Suprapubic skin (tissue), 4 donors: ENCODE data around the gene PCDH1. TPM values are rescaled to one million over a fixed set of nuclear protein-coding genes. Genes with fewer than 3 reads are reported as not detected.
A peak's percentile ranks its signal among the peaks of the same experiment; 100 is the strongest.

Experiments used
- DNase-seq, 2 donors: peaks; one replicate each; pipeline ENCODE4 v3.0.0-alpha.2; 2019; ENCODE audit warnings: low spot score in 2 of 2
- H3K27ac ChIP-seq: fragments of 200-600 bp; sonication (generic); one replicate; pipeline ENCODE4 v1.5.1; 2019
- H3K27me3 ChIP-seq: fragments of 200-600 bp; sonication (generic); one replicate; pipeline ENCODE4 v1.5.1; 2019
- H3K36me3 ChIP-seq: fragments of 200-600 bp; sonication (generic); one replicate; pipeline ENCODE4 v1.5.1; 2019
- H3K4me1 ChIP-seq: fragments of 200-600 bp; sonication (generic); one replicate; pipeline ENCODE4 v1.5.1; 2019
- H3K4me3 ChIP-seq: fragments of 200-600 bp; sonication (generic); one replicate; pipeline ENCODE4 v1.5.1; 2019; ENCODE audit warnings: mild to moderate bottlenecking
- H3K9me3 ChIP-seq: fragments of 200-600 bp; sonication (generic); one replicate; pipeline ENCODE4 v1.5.1; 2019
- CTCF ChIP-seq, 2 donors: fragments of 200-600 bp in 1 of 2; fragments of 450-650 bp in 1 of 2; sonication (generic) in 1 of 2; IDR thresholded peaks; one replicate each; pipeline ENCODE4 v1.5.1; 2016 to 2019; ENCODE audit warnings: antibody characterized with exemption in 2 of 2, mild to moderate bottlenecking in 1 of 2, moderate library complexity in 1 of 2
- EP300 ChIP-seq: sonication (generic); formaldehyde crosslinking; IDR thresholded peaks from one replicate; pipeline ENCODE4 v1.6.1; 2017; ENCODE audit warnings: antibody characterized with exemption
- POLR2A ChIP-seq, 2 donors: fragments of 450-650 bp; IDR thresholded peaks; one replicate each; pipeline ENCODE4 v1.6.1; 2017; ENCODE audit warnings: antibody characterized with exemption in 2 of 2, mild to moderate bottlenecking in 2 of 2, moderate library complexity in 2 of 2
- POLR2AphosphoS5 ChIP-seq, 3 donors: sonication (generic); formaldehyde crosslinking; IDR thresholded peaks; one replicate each; pipeline ENCODE4 v1.6.1; 2017; ENCODE audit warnings: antibody characterized with exemption in 3 of 3
- WGBS: methylation state at CpG from one replicate; pipeline ENCODE4 v1.1.5; 2018; 5-methylcytosine and 5-hydroxymethylcytosine counted together
- total RNA-seq, 4 donors: library from RNA; depleted of rRNA; stranded (reverse); fragments of >200 nt; gene quantifications; one replicate each; pipeline ENCODE4 v1.1.0, GENCODE V29; 2016

PCDH1 gene
- total RNA-seq, 4 donors from 2014 or later = 76.2 to 122 (median 89.5) TPM

GRCh38 chr5:141805874-141806595 is 72.2 kb downstream of the PCDH1 start:
- H3K36me3 ChIP-seq = no peaks in the 10 kb centered on the region
- no peaks in the 10 kb centered on the region for H3K4me1 ChIP-seq
- 60% methylated on average over 10 of the region's 10 CpGs for WGBS
- peaks cover 65% of the 10 kb centered on the region for H3K27me3 ChIP-seq
- no peaks in the 10 kb centered on the region for H3K9me3 ChIP-seq
- H3K27ac ChIP-seq = peak overlapping the region; percentile 2
- no peak for TF ChIP-seq POLR2AphosphoS5 (IDR thresholded peaks at IDR 0.05)
- no peak overlapping the region for H3K4me3 ChIP-seq
- DNase-seq = no peak

GRCh38 chr5:141804475-141804874 is 73.7 kb downstream of the PCDH1 start:
- TF ChIP-seq POLR2A (IDR thresholded peaks at IDR 0.05) = no peak
- no peak for TF ChIP-seq CTCF (IDR thresholded peaks at IDR 0.05)
- no peak for TF ChIP-seq POLR2AphosphoS5 (IDR thresholded peaks at IDR 0.05)
- TF ChIP-seq EP300 = no peak
- Histone ChIP-seq H3K27me3 (peaks cover 52% of the 10 kb centered on the region), H3K27ac (no peak overlapping the region), H3K4me1 (no peaks in the 10 kb centered on the region), H3K36me3 (no peaks in the 10 kb centered on the region), H3K9me3 (no peaks in the 10 kb centered on the region), H3K4me3 (no peak overlapping the region)
- DNase-seq = no peak
- 48% methylated on average over 5 of the region's 5 CpGs for WGBS

Other genes with a start within 250 kb of the PCDH1 start
- gene HDAC3, start 241.6 kb downstream of the PCDH1 start, total RNA-seq = 10 to 100 TPM; 50.0 to 79.2 (median 59.4) TPM
- gene RELL2, start 241.4 kb downstream of the PCDH1 start, total RNA-seq = 1 to 10 TPM; 2.9 to 9.0 (median 5.7) TPM
- gene FCHSD1, start 227.0 kb downstream of the PCDH1 start, total RNA-seq = 100 to 1,000 TPM in 2 of 4 donors, 10 to 100 TPM in 2; 40.1 to 117 (median 77.1) TPM
- 1 to 10 TPM; 1.5 to 7.4 (median 4.3) TPM for gene ARAP3, start 196.2 kb downstream of the PCDH1 start, total RNA-seq
- 10 to 100 TPM; 42.5 to 99.6 (median 59.9) TPM for gene DELE1, start 45.5 kb upstream of the PCDH1 start, total RNA-seq
- 1 to 10 TPM in 1 of 4 donors, under 1 TPM in 3; 0.44 to 2.0 (median 0.82) TPM for gene PCDH12, start 79.8 kb upstream of the PCDH1 start, total RNA-seq
- gene RNF14, start 90.7 kb upstream of the PCDH1 start, total RNA-seq = 10 to 100 TPM; 33.8 to 53.5 (median 45.7) TPM
- gene GNPDA1, start 134.6 kb upstream of the PCDH1 start, total RNA-seq = 10 to 100 TPM; 15.0 to 34.4 (median 24.3) TPM
- 100 to 1,000 TPM in 1 of 4 donors, 10 to 100 TPM in 3; 57.8 to 116 (median 75.7) TPM for gene NDFIP1, start 230.4 kb upstream of the PCDH1 start, total RNA-seq